ENCODE results near the gene ESCO1.
"Not testable (repeated sequence)": the region's sequence is repeated elsewhere in the genome, so short reads cannot be mapped to it uniquely, and the experiment has no call there.

Gene ESCO1, protein sequence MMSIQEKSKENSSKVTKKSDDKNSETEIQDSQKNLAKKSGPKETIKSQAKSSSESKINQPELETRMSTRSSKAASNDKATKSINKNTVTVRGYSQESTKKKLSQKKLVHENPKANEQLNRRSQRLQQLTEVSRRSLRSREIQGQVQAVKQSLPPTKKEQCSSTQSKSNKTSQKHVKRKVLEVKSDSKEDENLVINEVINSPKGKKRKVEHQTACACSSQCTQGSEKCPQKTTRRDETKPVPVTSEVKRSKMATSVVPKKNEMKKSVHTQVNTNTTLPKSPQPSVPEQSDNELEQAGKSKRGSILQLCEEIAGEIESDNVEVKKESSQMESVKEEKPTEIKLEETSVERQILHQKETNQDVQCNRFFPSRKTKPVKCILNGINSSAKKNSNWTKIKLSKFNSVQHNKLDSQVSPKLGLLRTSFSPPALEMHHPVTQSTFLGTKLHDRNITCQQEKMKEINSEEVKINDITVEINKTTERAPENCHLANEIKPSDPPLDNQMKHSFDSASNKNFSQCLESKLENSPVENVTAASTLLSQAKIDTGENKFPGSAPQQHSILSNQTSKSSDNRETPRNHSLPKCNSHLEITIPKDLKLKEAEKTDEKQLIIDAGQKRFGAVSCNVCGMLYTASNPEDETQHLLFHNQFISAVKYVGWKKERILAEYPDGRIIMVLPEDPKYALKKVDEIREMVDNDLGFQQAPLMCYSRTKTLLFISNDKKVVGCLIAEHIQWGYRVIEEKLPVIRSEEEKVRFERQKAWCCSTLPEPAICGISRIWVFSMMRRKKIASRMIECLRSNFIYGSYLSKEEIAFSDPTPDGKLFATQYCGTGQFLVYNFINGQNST

DNA sequence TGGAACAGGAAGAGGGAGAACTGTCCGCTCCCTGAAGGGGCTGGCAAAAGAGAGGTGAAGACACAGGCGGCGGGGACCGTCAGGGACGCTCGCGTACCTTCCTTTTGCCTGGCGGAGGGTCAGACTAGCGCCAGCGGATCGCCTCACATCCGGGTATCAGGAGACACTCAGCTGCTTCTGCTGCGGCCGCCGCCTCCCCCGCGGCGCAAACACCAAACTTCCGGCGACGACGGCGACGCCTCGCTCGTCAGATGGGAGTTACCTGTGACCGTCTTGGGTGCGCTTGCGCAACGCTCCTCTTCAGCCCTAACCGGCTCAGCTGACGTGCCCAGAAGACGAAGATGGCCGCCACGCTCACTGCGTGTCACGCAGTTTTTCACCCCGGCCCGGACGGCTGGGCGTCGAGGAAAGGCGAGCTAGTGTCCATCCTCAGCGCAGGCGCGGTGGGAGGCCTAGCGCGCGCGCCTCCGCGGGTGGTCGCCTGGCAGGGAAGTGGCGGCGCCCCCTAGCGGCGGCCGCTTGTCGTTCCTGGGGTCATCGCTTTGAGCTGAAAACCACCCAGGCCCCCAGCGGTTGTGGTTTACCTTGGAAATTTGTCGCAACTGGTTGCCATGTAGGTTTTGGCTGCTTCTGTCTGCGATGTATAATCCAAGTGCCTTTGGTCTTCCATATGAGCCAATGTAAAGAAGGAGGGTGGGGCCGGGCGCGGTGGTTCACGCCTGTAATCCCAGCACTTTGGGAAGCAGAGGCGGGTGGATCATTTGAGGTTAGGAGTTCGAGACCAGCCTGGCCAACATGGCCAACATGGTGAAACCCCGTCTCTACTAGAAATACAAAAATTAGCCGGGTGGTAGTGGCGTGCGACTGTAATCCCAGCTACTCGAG is at the start of gene ESCO1:
Gene ESCO1, minus strand, starts transcription at position 179 of the 885 bp plus-strand sequence. CDS start 25,861 bp downstream, outside the sequence.
- peak; percentile 92 for DNase-seq (ENCODE audit: low read depth)

DNA sequence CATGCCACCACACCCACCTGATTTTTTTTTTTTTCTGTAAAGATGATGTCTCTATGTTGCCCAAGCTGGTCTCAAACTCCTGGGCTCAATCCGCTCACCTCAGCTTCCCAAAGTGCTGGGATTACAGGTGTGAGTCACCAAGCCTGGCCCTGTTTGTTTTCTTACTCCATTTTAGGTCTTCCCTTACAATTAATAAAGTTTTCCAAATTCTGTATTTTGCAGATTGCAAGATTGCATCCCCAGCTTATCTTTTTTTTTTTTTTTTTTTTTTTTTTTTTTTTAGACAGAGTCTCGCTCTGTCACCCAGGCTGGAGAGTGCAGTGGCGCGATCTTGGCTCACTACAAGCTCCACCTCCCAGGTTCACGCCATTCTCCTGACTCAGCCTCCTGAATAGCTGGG is 39.9 kb upstream of the ESCO1 start:
- DNase-seq (ENCODE audit: low read depth), result not testable (repeated sequence)

DNA sequence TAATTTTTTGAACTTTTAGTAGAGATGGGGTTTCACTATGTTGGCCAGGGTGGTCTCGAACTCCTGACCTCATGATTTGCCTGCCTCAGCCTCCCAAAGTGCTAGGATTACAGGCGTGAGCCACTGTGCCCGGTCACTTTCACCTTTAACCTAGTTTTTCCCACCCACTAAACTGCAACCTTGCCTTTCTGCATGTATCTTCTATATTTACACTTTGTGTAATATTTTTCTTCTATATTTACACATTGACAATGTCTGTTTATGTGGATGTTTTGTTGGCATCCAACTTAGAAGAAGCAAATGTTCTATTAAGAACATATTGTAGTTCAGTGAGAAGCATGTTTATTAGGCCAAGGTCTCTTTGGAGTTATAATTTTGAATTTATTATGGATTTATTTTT is 38.3 kb upstream of the ESCO1 start:
- DNase-seq (ENCODE audit: low read depth), result no peak

DNA sequence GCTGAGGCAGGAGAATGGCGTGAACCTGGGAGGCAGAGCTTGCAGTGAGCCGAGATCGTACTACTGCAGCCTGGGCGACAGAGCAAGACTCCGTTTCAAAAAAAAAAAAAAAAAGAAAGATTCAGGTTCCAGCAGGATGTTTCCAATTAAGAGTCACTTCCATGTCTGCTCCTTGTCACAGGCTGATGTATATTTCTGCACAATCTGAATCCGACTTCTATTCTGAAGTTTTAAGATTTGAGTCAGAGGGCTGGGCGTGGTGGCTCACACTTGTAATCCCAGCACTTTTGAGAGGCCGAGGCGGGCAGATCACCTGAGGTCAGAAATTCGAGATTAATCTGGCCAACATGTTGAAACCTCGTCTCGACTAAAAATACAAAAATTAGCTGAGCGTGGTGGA is 36.3 kb upstream of the ESCO1 start:
- no peak for DNase-seq (ENCODE audit: low read depth)

DNA sequence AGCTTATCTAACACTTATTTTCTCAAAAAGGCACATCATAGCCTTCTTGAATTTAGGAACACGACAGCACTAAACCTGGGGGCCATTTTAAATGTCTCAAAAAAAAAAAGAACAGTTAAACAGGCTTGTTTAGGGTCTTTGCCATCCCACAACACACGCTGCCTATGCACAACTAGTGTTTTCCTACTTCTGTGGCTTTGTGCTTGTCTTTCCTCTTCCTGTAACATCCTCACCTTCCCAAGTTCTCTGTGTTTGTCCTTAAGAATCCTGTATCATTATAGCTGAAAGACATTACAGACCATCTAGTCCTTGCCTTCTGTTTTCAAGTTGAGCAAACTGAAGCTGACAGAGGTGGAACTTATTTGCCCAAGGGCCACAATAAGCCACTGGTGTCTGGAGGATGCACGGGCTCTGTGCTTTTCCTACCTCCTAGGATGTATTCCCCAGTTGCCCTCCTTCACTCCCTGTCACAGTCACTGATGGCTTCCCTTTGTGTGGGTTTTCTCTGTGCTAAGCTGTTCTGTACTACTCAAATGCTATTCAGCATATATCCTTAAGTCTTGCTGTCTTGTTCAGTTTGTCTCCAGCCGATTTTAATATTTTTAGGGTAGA is 34.2 kb upstream of the ESCO1 start:
- DNase-seq (ENCODE audit: low read depth), result no peak

DNA sequence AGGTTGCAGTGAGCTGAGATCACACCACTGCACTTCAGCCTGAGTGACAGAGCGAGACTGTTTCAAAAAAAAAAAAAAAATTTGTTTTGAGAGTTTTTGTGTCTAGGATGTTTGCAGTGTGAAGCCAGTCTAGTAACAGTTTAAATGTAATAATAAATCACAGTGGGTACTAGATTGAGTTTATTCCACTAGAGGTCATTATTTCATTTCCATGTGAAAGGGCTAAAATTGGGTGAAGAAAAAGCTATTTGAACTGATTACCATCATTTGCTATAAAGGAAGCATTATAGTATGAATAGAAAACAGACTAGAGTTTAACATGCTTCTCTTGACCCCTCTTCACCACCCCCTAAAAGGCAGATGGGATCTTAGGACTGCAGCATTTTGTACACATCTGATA is 31.9 kb upstream of the ESCO1 start:
- DNase-seq (ENCODE audit: low read depth), result no peak

DNA sequence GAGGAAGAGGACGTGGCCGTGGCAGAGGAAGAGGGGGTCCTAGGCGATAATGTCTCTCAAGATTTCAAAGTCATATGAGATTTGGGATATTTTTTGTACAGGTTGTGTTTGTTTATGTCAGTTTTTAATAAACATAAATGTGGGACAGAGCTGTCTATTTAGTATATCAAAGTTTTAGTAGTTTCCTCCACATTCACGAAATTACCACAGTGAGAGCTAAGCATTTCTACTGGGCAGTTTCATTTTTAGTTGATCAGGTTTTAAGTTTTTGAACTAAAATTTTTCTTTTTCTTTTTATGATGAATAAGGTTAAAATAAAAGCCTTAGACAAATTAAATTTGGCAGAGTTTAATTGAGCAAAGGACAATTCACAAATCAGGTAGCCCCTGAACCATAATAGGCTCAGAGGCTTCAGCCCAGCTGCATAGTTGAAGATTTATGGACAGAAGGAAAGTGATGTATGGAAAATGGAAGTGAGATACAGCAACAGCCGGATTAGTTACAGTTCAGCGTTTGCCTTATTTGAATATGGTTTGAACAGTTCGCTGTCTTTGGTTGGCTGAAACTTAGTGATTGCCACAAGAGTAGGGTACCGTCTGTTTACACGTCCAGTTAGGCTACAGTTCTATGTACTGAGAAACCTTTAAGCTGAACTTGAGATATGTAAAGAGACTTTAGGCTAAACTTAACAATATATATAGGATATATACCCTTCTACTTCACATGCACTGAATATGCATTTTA is 28.8 kb upstream of the ESCO1 start:
- no peak for DNase-seq (ENCODE audit: low read depth)

DNA sequence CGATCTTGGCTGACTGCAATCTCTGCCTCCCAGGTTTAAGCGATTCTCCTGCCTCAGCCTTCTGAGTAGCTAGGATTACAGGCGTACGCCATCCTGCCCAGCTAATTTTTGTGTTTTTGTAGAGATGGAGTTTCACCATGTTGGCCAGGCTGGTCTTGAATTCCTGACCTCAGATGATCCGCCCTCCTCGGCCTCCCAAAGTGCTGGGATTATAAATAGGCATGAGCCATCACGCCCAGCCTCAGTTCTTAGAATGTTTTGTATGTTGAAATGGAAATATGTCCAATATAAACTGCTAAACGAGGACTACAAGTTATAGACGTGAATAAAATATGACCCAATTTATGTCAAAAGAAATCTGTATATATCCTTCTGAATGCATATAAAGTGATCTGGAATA is 21.1 kb upstream of the ESCO1 start:
- not testable (repeated sequence) for DNase-seq (ENCODE audit: low read depth)

DNA sequence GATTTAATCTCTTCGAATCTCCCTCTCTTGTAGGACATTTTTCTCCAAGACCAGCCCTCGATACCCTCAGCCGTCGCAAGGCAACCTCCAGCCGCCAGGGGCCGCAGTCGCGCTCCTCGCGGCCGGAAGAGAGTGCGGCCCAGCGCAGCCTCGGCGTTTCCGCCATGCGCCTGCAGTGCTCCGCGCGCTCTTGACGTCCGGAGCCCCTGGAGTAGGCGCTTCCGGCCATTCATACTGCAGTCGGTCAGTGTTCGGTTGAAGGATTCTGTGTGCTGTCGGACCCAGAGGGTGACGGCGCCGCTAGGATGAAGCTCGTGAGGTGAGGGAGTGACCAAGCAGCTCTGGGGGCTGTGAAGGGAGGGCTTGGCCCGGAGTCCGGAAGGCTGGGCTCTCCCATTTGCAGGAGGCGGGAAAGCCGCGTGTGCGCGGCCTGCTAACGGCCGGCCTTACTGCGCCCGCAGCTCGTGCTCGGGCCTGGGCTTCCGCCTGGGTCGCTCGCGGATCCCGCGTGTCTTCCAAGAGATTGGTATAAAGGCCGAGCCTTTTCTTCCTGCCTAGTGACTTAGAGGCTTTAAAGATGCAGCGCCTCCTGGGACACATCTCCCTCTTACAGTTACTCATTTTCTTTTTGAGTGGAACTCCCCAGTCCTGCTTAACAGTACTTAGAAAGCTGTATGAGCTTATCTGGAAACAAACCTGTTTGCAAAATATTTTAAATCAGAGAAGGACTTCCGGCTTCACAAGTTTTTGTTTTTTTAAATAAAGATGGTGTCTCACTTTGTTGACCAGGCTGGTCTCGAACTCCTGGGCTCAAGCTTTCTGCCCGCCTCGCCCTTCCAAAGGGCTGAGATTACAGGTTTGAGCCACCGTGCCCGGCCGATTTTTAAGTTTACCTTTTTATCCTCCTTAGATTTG is 11.9 kb upstream of the ESCO1 start, which contains the start of gene SNRPD1:
Gene SNRPD1, plus strand, starts transcription at position 190 of the 915 bp plus-strand sequence. Its CDS starts 116 bp downstream, at position 306.
- DNase-seq (ENCODE audit: low read depth), result peak; percentile 67

DNA sequence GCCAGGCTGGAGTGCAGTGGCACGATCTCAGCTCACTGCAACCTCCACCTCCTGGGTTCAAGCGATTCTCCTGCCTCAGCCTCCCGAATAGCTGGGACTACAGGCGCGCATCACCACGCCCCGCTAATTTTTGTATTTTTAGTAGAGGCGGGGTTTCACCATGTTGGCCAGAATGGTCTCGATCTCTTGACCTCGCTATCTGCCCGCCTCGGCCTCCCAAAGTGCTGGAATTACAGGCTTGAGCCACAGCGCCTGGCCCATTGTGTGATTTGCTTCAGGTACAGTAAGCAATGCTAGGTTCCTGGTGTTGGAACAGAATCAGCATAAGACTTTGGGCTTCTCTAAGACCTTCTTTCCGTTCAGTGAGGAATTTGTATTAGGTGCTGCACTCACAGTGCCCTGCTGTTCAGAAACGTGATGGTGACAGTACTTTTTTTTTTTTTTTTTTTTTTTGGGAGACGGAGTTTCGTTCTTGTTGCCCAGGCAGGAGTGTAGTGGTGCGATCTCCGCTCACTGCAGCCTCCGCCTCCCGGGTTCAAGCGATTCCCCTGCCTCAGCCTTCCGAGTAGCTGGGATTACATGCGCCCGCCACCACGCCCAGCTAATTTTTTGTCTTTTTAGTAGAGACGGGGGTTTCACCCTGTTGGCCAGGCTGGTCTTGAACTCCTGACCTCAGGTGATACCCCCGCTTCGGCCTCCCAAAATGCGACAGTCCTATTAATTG is 11.1 kb upstream of the ESCO1 start:
- DNase-seq (ENCODE audit: low read depth), result not testable (repeated sequence)

DNA sequence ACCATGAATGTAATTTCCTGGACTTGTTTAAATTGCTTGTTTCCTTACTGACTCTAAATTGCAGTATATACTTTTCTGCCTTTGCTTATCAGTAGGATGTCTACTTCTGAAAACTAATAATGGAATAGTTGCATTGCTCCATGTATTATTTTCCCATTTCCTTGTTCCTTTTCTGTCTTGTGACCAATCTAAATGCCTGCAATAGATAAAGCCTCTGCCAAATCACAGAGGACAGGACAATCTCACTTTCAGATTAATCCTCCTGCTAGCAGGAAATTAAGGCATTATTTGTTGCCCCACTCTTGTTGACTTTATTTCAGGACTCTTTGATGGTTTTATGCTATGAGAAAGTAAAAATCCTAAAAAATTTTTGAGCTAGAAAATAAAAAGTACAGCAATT is 4.7 kb upstream of the ESCO1 start:
- DNase-seq (ENCODE audit: low read depth), result no peak

DNA sequence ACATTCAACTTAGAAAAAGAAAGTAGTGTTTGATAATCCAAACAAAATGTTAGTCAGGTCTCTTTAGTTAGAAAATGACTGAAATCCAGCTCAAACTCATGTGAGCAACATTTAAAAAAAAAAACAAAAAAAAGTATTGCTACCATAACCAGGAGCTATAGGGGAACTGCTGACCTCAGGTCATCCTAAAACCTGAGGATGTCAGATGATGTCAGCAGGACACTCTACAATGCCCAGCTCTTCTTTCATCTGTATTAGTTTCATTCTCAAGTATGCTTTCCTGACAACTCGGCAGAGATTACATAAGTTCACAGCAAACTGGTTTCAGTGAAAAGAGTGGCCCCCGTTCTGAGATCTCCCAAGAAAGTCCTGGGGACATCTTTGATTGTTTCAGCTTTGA is 4.2 kb upstream of the ESCO1 start:
- no peak for DNase-seq (ENCODE audit: low read depth)

DNA sequence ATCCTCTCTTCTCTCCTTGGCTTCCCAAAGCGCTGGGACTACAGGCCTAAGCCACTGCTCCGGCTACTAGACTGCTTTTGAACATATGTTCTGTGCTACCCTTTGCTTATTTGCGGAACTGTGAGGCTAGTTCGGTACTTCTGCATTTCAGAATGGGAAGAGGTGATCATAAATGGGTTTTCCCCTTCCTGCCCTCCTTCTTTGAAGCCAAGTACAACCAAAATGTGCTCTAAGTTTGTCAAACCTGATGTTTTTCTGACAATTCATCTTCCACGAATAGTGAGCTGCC is 1.7 kb upstream of the ESCO1 start:
- DNase-seq (ENCODE audit: low read depth), result no peak

DNA sequence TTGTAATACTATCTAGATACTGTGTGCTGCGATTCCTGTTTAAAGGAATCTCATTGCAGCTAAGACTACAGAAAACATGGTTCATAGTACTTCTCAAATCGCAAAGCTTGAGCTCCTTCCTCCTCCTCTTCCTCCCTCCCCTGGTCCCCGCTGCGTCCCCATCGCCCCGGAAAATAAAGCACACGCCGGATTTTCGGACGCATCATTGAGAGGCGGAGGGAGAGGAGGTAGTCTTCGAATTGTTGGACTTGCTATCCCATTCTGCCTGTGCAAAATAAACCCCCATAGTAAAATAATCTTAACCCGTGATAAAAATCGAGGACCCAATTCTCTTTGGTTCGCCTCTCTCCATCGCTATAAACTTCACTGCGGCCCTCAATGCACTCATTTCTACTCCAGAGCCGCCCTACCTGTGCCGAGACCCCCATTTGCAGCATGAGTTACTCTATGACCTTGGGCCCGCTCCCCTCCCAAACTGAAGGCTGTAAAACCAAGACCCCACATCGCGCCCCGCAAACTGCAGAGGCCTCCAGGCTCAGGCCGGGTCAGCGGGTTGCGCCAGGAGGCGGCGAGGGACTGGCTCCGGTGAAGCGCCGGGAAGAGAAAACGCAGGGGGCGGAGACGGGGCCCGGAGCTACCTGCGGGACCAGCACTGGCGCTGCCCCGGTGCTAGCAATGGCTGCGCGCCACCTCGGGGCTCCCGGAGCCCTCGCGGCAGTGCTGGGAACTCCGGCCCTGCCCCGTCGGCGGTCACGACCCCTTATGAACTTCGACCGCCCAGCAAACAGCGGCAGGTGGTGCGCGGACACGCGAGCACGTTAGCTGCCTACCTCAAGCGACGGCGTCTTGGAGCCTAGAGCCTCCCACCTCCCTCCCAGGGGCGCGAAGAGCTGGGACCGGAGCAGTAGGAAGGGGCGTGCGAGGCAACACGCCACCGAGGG is 649 bp downstream of the ESCO1 start:
- peak; percentile 58 for DNase-seq (ENCODE audit: low read depth)

DNA sequence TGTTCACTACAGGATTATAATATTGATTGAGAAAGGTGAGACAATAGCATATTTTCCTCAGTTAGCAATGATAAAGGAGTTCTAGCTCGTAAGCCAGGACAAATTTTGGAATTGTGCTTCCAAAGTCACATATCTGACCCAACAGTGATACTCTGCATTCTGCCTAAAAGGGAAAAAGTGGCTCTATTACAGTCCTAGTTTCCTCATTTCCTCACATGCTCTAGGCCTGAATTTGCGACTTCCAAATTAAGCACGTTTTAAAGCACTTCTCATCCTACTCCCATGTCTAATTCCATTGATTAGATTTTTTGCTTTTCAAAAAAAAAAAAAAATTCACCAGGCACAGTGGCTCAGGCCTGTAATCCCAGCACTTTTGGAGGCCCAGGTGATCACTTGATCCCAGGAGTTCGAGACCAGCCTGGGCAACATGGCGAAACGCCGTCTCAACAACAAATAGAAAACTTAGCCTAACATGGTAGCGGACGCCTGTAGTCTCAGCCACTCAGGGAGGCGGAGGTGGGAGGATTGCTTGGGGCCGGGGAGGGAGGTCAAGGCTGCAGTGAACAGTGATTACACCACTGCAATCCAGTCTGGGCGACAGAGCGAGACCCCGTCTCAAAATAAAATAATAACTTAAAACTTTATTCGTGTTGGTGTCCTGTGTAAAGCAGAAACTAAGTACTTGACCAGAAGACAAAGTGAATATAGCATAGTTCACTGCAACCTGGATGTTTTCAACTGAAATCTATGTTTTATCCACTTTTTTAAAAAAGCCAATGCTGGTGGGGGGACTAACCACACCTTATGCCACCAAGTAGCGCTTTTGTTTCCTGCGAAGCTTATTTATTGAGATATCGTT is 1.5 kb downstream of the ESCO1 start:
- DNase-seq (ENCODE audit: low read depth), result no peak

DNA sequence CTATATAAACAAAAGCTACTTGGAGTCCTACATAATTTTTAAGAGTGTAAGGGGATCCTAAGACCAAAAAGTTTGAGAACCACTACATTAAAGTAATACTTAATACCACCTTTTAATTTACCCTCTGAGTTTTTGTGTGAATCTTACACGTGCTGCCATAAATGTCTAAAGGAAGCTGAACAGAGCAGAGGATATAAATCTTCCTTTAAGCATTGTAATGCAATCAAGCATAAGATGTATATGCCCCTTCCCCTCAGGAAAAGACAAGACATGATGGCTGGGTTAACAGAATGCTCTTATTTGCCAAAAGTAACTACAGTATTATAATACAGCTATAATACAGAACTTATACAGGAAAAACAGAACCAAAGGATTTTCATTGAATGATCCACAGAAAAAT is 2.9 kb downstream of the ESCO1 start:
- no peak for DNase-seq (ENCODE audit: low read depth)

DNA sequence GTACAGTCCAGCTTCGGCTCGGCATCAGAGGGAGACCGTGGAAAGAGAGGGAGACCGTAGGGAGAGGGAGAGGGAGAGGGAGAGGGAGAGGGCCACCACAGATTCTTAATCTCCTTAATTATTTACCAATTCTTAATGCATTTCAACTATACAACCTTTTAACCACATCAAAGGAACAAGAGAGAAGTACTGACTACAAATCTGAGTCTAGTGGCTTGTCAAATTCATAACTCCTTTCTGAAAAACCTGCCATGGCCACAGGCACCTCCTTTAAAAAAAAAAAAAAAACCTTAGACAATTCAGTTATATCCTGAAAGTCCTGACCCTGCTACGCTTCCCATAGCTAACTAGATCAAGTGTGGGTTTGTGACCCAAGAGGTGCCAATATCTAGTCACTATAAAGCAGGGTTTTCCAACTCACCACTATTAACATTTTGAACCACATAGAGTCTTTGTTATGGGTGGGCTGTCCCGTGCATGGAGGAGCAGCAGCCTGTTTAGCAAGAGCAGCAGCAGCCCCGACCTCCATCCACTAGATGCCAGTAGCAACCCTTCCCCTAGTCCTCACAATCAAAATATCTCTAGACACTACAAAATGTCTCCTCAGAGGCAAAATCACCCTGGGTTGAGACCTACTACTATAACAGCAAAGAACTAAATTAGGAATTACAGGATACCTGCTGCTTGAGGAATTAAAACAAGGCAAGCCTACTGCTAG is 6.8 kb downstream of the ESCO1 start:
- no peak for DNase-seq (ENCODE audit: low read depth)

All from T-helper 22 cell (primary cell).